Activated CD4-positive, alpha-beta T cell treated with anti-CD3 and anti-CD28 coated beads for 24 hours (primary cell): Measurements from ENCODE around the gene AACS.
"Not testable (repeated sequence)": the region's sequence is repeated elsewhere in the genome, so short reads cannot be mapped to it uniquely, and the experiment has no call there.

ENCODE experiments used
- DNase-seq, 2 donors: peaks; one replicate each; pipeline ENCODE4 v3.0.0-alpha.2; 2020; ENCODE audit warnings: low read depth in 2 of 2

The AACS gene, protein sequence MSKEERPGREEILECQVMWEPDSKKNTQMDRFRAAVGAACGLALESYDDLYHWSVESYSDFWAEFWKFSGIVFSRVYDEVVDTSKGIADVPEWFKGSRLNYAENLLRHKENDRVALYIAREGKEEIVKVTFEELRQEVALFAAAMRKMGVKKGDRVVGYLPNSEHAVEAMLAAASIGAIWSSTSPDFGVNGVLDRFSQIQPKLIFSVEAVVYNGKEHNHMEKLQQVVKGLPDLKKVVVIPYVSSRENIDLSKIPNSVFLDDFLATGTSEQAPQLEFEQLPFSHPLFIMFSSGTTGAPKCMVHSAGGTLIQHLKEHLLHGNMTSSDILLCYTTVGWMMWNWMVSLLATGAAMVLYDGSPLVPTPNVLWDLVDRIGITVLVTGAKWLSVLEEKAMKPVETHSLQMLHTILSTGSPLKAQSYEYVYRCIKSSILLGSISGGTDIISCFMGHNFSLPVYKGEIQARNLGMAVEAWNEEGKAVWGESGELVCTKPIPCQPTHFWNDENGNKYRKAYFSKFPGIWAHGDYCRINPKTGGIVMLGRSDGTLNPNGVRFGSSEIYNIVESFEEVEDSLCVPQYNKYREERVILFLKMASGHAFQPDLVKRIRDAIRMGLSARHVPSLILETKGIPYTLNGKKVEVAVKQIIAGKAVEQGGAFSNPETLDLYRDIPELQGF

DNA sequence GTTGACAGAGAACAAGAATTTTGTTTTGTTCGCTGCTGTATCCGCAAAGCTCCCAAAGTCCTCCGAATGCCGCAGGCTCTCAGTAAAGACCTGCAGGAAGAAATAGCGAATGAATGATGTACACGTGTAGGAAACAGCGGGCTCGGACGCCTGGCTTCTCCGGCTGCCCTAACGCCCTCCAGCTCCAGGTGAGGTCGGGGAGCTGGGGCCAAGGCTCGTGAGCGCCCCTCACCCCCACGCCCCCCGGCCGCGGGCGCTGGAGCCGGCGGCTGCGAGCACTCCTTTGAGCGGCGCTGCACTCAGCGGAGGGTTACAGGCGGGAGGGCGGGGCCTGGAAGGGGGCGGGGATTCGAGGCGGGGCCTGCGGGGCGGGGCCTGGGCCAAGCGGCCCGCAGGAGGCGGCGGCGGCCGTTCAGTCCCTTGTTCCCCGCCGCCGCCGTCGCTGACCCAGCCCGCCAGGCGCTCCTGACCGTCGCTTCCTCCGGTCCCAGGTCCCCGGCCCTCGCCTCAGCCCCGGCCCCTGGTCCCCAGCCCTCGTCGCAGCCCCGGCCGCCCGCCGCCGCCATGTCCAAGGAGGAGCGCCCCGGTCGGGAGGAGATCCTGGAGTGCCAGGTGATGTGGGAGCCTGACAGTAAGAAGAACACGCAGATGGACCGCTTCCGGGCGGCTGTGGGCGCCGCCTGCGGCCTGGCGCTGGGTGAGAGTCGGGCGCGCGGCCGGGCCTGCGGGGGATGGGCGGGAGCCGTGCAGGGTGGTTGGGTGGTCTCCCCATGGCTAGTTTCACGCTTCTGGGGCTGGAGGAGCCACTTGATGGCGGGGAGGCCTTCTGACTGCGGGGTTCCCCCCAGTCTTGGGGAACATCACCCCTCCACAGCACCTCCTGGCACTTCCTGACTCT lies at the start of gene AACS:
TSS of gene AACS (plus strand) at position 415 of the 898 bp plus-strand sequence. CDS start at position 565, 150 bp downstream.
- DNase-seq = peak; percentile 62 to 73

DNA sequence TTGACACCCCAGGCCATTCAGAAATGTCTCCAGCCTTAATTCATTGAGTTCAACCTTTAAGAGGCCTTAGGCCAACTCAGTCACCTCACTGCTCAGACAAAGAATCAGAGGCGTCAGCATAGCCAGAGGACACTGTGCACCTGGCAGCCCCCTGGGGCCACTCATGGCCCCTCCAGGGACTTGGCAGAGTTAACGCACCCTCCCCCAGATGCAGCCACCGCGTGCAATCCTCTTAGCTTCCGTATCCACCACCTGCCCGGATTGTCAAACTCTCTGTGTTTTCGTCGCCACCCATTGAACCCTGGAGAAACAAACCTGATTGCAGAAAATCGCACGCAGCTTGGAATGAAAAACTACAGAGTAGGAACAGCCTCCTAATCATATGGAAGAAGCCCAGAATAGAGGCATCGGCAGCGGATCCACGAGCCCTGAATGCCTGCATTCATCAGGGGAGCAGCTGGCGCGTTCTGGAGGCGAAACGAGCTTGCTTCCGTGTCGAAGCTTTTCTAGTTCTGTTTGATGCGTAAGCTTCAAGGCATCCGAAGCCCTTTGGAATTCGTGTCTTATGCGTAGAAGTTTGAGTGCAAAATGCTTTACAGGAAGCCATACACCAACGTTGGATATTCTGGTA lies 49.4 kb upstream of the AACS start:
- DNase-seq = no peak

- no peak for DNase-seq
These were observed 47.4 kb upstream of the AACS start for GRCh38 chr12:125017801-125018200.

GRCh38 chr12:125018356-125018755 lies 46.9 kb upstream of the AACS start:
- no peak for DNase-seq

- no peak for DNase-seq
These were observed 44.1 kb upstream of the AACS start for GRCh38 chr12:125021096-125021495.

GRCh38 chr12:125021771-125022170 lies 43.5 kb upstream of the AACS start:
- no peak for DNase-seq

DNA sequence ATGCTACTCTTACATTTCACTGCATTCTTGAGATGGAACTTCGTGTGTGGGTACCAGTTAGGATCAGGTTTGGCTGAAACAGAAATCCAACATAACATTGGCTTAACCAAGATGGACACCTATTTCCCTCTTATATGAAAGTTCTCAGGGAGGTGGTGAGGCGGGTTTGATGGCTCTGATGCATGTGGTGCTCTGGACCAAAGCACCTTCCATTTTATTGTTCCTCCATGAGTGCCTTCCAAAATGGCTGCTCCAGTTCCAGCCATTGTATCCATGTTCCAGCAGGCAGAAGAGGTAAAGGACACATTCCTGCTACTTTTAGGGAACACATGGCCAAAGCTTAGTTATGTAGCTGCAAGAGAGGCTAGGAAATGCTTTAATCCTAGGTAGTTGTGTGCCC lies 42.2 kb upstream of the AACS start:
- DNase-seq = no peak

- DNase-seq = no peak
These were observed 40.2 kb upstream of the AACS start for GRCh38 chr12:125024949-125025563.

- DNase-seq = no peak
These were observed 39.5 kb upstream of the AACS start for GRCh38 chr12:125025606-125026235.

- DNase-seq = no peak
These were observed 37.1 kb upstream of the AACS start for GRCh38 chr12:125028106-125028505.

DNA sequence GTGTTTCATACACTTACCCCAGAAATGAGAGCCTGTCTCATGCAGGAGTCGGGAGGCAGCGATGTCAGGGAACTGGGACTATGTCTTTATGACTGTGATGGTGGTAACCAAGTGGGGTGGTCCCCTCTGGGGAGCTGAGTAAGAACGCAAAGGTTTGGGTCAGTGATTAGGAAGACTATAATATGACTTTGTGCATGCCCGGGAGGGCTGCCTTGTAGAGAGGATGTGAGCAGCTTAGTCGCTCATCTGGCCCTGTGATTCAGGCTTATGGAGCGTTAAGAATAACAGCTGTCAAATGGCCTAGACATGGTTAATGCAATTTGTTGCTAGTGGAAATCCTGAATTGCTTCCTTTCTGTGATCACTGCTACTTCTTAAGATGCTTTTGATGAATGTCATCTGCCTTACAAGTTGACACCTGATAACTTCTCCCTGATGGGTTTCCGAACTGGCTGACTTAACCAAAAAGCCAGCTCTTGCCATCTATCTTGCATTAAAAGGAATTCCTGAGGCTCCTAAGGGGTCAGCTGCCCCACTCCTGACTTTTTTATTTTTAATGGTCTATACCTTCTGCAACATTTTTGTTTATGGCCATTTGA lies 35.4 kb upstream of the AACS start:
- DNase-seq = no peak

DNA sequence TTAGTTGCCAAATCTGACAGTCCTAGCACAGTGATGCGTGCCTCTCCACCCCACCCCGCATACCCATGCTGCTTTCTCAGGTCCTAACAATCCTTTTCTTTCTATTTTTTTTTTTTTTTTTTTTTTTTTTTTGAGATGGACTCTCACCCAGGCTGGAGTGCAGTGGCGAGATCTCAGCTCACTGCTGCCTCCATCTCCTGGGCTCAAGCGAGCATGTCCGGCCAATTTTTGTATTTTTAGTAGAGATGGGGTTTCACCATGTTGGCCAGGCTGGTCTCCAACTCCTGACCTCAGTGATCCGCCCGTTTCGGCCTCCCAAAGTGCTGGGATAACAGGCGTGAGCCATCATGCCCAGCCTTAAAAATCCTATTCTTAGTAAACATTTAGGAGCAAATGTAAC lies 33.8 kb upstream of the AACS start:
- DNase-seq = not testable (repeated sequence)

DNA sequence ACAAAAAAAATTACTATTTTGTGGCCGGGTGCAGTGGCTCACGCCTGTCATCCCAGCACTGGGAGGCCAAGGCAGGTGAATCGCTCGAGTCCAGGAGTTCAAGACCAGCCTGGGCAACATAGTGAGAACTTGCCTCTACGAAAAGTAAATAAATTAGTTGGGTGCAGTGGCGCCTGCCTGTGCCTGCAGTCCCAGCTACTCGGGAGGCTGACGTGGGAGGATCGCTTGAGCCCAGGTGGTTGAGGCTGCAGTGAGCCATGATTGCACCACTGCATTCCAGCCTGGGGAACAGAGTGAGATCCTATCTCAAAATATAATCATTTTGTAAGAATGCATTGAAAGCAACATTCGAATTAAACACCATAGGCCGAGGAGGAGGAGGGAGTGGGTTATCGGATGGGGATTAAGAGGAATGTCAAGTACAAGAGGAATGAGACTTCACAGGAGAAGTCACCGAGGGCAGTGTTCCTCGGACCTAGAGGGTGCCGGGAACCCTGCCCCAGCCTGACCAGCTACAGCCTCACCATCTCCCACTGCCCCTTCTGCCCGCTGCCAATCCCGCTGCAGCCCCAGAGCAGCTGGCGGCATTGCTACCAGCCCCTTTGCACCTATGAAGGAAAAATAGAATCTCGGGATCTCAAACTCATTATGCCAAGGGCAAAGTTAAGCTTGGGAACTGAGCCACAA lies 32.6 kb upstream of the AACS start:
- DNase-seq = no peak

- no peak for DNase-seq
These were observed 31.9 kb upstream of the AACS start for GRCh38 chr12:125033288-125033687.

DNA sequence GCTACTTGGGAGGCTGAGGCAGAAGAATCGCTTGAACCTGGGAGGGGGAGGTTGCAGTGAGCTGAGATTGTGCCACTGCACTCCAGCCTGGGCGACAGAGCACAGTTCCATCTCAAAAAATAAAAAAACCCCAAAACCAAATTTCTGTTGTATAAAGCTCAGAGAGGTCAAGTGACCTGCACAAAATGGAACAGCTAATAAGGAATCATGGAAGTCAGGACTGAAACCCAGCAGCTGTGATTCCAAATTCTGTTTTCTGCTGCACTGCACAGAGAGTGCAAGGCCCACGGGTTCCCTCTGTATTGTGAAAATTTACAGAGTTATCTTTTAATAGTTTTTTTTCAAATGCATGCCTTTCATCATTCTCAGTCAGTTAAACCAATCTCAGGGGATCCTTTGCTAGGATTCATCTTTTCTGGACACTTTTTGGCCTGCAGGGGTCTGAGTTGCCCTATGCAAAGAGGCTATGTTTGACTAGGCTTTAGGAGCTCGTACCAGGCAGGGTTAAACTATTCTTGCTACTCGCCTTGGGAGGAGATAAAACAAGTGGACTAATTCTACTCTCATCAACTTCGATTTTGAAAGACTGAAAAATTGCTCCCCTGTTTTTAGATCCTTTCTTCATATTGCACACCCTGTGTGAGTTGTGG lies 26.1 kb upstream of the AACS start:
- DNase-seq = no peak

DNA sequence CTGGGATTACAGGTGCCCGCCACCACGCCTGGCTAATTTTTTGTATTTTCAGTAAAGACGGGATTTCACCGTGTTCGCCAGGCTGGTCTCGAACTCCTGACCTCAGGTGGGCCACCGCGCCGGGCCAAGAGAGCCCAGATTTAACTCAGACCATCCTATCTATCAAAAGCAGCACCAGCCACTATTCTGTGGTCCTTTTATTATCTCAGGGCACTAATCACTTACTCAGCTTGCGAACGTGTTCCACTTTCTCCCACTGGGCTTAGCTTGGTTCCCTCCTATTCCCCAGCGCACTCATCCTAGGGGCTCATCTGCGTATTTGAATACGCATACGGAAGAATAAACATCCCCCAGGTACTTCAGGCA lies 16.2 kb upstream of the AACS start:
- no peak for DNase-seq

DNA sequence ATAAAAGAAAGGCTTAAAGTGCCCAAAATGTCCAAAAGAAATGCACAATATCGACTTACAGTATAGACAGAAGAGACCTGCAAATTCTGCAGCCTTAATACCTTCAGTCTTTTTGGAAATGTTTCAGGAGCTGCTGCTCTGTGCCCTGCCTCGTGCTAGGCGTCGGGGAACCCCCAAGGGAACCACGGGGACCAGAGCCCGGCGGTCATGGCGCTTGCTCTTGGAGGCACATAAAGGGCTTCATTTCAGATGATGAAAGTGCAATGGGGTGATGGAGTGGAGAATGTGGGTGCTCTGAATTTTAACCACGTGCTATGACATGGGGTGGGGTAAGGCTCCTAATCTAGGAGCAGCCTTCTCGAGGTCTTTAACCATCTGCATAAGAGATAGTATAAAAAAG lies 14.8 kb upstream of the AACS start:
- DNase-seq = no peak

DNA sequence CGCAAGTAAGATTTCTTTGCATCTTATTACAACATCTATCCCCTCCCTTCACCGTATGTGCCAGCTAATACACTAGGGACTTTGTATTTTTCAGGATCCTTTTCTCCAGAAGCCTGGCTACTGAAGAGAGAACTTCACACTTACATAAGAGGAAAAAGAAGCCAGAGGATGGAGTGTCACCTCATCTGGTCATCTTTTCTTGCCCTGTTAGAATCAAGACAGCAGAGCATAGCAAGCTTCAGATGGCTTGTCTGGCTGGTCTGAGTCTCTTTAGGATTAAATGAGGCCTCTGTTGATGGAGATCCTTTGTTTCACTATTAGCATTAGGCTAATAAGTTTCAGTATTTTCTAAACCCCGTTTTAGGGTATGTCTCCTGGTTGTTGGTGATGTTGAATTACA lies 14.4 kb upstream of the AACS start:
- no peak for DNase-seq

DNA sequence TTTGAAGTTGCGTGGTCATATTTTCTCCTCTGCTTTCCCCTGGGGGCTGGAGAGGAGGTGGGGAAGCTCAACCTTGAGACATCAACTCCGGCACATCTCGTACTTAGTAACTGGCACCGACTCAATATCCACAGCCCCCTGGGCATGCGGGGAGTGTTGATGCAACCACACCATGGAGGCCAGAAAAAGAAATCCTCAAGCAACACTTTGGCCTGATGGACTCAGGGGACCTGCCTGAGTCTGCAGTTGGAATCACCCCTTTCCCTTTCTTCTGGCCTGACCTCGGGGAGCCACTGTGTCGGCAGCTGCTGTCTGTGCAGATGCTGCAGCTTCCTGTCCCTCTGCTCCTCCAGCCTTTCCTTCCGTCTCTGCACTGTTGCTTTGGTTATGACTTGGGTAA lies 11.4 kb upstream of the AACS start:
- no peak for DNase-seq
